ENCODE results near the gene SUCLA2.

Gene SUCLA2

GRCh38 chr13:47957073-47957472 lies 44.0 kb downstream of the SUCLA2 start:
- TF ChIP-seq YY1 (IDR thresholded peaks at IDR 0.05; ENCODE audit: low read depth) (no peak), NFIC (IDR thresholded peaks at IDR 0.05) (no peak), TEAD4 (IDR thresholded peaks at IDR 0.05) (no peak), CEBPB (IDR thresholded peaks at IDR 0.05) (no peak), CREB1 (IDR thresholded peaks at IDR 0.05; ENCODE audit: low read depth) (no peak), USF1 (IDR thresholded peaks at IDR 0.05) (no peak), FOXM1 (IDR thresholded peaks at IDR 0.05; ENCODE audit: borderline replicate concordance, low read depth) (no peak), ZBTB7A (IDR thresholded peaks at IDR 0.05; ENCODE audit: low read depth) (no peak)

- TF ChIP-seq CEBPB (IDR thresholded peaks at IDR 0.05) (no peak), TAF1 (IDR thresholded peaks at IDR 0.05; ENCODE audit: low read depth) (no peak), EGR1 (IDR thresholded peaks at IDR 0.05) (no peak), MAX (IDR thresholded peaks at IDR 0.05) (no peak), YY1 (IDR thresholded peaks at IDR 0.05; ENCODE audit: low read depth) (no peak), USF1 (IDR thresholded peaks at IDR 0.05) (no peak), CREB1 (IDR thresholded peaks at IDR 0.05; ENCODE audit: low read depth) (no peak), TCF12 (IDR thresholded peaks at IDR 0.05; ENCODE audit: low read depth) (no peak), RAD21 (IDR thresholded peaks at IDR 0.05; ENCODE audit: low read depth) (no peak)
These were observed 45.2 kb downstream of the SUCLA2 start for GRCh38 chr13:47955836-47956235.

GRCh38 chr13:47949799-47950198 lies 51.3 kb downstream of the SUCLA2 start:
- no peak for TF ChIP-seq REST (IDR thresholded peaks at IDR 0.05; ENCODE audit: low read depth)
- TF ChIP-seq ZBTB7A (IDR thresholded peaks at IDR 0.05; ENCODE audit: low read depth), result no peak
- TF ChIP-seq RAD21 (IDR thresholded peaks at IDR 0.05; ENCODE audit: low read depth), result no peak
- TF ChIP-seq CEBPB (IDR thresholded peaks at IDR 0.05), result no peak

GRCh38 chr13:47945738-47946137 lies 55.3 kb downstream of the SUCLA2 start:
- TF ChIP-seq FOXM1 (IDR thresholded peaks at IDR 0.05; ENCODE audit: borderline replicate concordance, low read depth), result no peak

GRCh38 chr13:47934371-47934770 lies 66.7 kb downstream of the SUCLA2 start:
- TF ChIP-seq FOXM1 (IDR thresholded peaks at IDR 0.05; ENCODE audit: borderline replicate concordance, low read depth), result no peak
- no peak for TF ChIP-seq USF1 (IDR thresholded peaks at IDR 0.05)
- no peak for TF ChIP-seq RAD21 (IDR thresholded peaks at IDR 0.05; ENCODE audit: low read depth)
- no peak for TF ChIP-seq REST (IDR thresholded peaks at IDR 0.05; ENCODE audit: low read depth)
- TF ChIP-seq NFIC (IDR thresholded peaks at IDR 0.05), result no peak
- no peak for TF ChIP-seq EP300 (IDR thresholded peaks at IDR 0.05; ENCODE audit: borderline replicate concordance)
- no peak for TF ChIP-seq TEAD4 (IDR thresholded peaks at IDR 0.05)
- no peak for TF ChIP-seq ZBTB7A (IDR thresholded peaks at IDR 0.05; ENCODE audit: low read depth)
- no peak for TF ChIP-seq TAF1 (IDR thresholded peaks at IDR 0.05; ENCODE audit: low read depth)
- no peak for TF ChIP-seq YY1 (IDR thresholded peaks at IDR 0.05; ENCODE audit: low read depth)
- TF ChIP-seq CEBPB (IDR thresholded peaks at IDR 0.05), result no peak
- no peak for TF ChIP-seq CREB1 (IDR thresholded peaks at IDR 0.05; ENCODE audit: low read depth)
- no peak for TF ChIP-seq EGR1 (IDR thresholded peaks at IDR 0.05)
- no peak for TF ChIP-seq TCF12 (IDR thresholded peaks at IDR 0.05; ENCODE audit: low read depth)

- TF ChIP-seq CEBPB (IDR thresholded peaks at IDR 0.05) (0 out of 2 replicates have a peak, but pooled peaks have one; percentile 12), EGR1 (IDR thresholded peaks at IDR 0.05) (no peak), NFIC (IDR thresholded peaks at IDR 0.05) (peak; percentile 43; the same call in 1 of the 2 replicates), RAD21 (IDR thresholded peaks at IDR 0.05; ENCODE audit: low read depth) (no peak), EP300 (IDR thresholded peaks at IDR 0.05; ENCODE audit: borderline replicate concordance) (no peak), TEAD4 (IDR thresholded peaks at IDR 0.05) (0 out of 2 replicates have a peak, but pooled peaks have one; percentile 10)
These were observed 67.8 kb downstream of the SUCLA2 start for GRCh38 chr13:47932950-47933923.

Measured in Ishikawa (cell line).